Activated CD4-positive, alpha-beta T cell treated with anti-CD3 and anti-CD28 coated beads, Interleukin-2, Interleukin-6, amounts not matched to agents 100 ng/mL and 50 ng/mL, durations not matched to agents 16 hours and 8 hours (primary cell): ENCODE results near the gene ACYP2.
"Not testable (repeated sequence)": the region's sequence is repeated elsewhere in the genome, so short reads cannot be mapped to it uniquely, and the experiment has no call there.

Experiments
- DNase-seq: peaks from one replicate; pipeline ENCODE4 v3.0.0-alpha.2; 2020

ACYP2 gene

GRCh38 chr2:54115284-54116137 is at the start of gene ACYP2:
TSS of gene ACYP2 (plus strand) at chr2:54115615.
- peak; percentile 96 for DNase-seq

GRCh38 chr2:54065891-54066290 is 49.5 kb upstream of the ACYP2 start:
- DNase-seq: no peak

GRCh38 chr2:54067851-54068375 is 47.5 kb upstream of the ACYP2 start:
- no peak for DNase-seq

DNA sequence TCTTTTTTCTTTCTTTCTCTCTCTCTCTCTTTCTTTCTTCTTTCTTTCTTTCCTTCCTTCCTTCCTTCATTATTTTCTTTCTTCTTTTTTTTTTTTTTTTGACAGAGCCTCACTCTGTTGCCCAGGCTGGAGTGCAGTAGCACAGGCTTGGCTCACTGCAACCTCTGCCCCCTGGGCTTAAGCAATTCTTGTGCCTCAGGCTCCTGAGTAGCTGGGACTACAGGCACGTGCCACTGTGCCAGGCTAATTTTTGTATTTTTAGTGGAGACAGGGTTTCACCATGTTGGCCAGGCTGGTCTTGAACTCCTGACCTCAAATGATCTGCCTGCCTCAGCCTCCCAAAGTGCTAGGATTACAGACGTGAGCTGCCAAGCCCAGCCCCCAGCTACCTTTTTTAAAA is 42.9 kb upstream of the ACYP2 start:
- DNase-seq: not testable (repeated sequence)

DNA sequence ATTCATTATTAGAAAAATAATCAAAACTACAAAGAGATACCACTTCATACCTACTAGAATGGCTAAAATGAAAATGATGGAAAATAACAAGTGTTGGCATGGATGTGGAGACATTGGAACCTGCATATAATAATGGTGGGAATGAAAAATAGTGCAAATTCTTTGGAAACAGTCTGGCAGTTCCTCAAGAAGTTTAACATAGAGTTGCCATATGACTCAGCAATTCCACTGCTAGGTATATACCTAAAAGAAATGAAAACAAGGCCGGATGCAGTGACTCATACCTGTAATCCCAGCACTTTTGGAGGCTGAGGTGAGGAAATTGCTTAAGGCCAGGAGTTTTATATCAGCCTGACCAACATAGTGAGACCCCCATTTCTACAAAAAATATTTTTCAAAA is 41.6 kb upstream of the ACYP2 start:
- DNase-seq: peak; percentile 82

DNA sequence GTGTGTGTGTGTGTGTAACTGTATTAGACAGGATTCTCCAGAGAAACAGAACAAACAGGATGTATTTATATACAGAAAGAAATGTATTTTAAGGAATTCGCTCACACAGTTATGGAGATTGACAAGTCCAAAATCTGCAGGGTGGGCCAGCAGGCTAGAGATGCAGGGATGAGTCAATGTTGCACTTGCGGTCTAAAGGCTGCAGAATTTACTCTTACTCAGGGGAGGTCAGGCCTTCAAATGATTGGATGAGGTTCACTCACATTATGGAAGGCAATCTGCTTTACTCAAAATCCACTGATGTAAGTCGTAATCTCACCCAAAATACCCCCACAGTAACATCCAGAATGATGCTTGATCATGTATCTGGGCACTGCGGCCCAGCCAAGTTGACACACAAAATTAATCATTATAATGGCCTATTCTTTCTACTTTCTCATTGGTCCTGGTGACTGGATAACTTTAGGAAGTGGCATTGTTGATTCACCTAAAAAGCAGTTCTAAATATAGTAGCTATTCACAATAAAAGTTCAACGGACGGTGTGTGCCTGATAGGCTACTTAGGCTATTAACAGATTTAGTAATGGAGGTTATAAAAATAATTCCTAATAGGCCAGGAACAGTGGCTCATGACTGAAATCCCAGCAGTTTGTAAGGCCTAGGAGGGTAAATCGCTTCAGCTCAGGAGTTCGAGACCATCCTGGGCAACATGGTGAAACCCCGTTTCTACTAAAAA is 40.6 kb upstream of the ACYP2 start:
- DNase-seq: no peak

GRCh38 chr2:54076586-54076985 is 38.8 kb upstream of the ACYP2 start:
- no peak for DNase-seq

DNA sequence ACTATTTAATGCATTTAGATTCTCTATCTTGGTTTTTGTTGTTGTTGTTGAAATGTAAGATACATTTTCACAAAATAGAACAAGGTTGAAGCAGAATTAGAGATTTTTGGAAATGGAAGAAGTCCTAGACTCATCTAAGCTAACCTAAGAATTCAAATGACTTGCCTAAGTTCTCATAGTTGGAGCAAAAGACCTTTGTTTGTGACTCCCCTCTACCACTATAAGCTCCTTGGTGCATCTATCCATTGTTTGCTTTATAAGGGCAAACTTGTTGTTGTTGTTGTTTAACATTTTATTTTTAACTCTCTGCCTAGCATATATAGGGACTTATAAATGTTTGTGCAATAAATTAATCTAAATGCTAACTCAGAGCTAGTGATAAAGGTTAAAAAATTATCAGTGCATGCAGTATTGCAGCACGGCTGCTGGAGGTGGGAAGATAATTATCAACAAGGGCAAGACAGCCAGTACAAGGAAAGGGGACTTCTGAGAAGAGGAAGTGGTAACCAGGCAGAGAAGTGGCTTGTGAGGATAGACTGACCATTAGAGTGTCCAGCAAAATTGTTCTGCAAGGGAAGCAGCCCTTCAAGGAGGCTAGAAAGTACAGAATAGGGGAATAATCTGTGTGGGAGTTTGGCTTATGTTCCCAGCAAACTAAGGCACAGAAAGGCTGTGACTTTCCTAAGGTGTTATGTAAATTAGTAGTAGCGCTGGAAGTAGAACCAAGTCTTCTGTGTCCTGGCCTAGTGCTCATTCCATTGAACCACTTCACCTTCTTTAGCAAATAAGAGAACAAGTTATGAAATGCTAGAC is 38.1 kb upstream of the ACYP2 start:
- DNase-seq: no peak

- DNase-seq: no peak
Observed at GRCh38 chr2:54079331-54079730, 36.1 kb upstream of the ACYP2 start.

GRCh38 chr2:54081574-54081973 is 33.8 kb upstream of the ACYP2 start:
- DNase-seq: peak; percentile 91

DNA sequence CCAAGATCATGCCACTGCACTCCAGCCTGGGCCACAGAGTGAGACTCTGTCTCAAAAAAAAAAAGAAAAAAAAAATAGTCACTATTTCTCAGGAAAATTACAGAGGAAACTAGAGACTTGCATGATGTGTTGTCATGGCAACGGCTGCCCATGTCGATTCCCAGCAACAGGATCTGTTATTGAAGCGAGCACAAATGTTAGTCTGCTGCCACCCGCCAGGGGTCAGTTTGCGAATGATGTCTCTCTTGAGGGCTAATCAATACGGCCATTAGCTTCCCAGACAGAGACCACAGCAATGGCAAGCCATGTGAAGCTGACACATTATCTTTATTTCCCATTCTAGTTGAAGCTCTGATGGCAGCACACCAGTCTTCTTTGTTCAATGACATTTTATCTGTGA is 32.4 kb upstream of the ACYP2 start:
- no peak for DNase-seq

- DNase-seq: no peak
Observed at GRCh38 chr2:54083445-54083844, 32.0 kb upstream of the ACYP2 start.

DNA sequence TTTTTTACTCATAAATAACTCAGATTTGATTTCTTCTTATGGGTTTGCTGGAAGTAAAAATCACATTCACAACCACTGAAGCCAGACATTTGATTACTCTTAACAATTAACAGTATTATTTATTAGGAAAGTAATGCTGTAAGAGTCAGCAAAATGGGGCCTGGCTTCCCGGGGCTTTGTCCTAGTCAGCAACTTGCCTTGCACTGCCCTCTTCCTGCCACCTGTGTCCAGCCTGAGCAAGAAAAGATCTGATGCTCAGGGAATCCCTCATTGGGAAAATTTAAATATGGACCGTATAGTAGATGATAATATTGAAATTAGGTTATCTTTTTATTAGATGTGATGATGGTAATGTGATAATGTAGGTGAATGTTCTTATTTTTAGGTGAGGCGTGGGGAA is 30.8 kb upstream of the ACYP2 start:
- DNase-seq: no peak

- DNase-seq: no peak
Observed at GRCh38 chr2:54085069-54085468, 30.3 kb upstream of the ACYP2 start.

DNA sequence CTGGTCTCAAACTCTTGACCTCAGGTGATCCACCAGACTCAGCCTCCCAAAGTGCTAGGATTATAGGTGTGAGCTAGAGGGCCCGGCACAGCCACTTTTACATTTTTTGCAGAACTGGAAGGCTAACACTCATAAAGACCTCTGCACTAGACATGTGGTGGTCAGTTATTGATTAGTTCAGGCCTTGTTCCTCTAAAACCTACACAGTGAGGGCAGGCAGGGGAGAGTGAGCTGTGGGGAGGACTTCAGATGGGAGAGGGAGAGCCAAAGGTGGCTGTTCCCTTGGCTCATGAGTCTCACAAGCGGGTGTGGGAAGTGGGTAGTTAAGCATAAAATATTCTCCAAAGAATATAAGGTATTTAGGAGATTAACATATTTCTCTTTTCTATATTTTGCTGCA is 29.3 kb upstream of the ACYP2 start:
- no peak for DNase-seq

- DNase-seq: no peak
Observed at GRCh38 chr2:54088191-54088634, 27.2 kb upstream of the ACYP2 start.

- no peak for DNase-seq
Observed at GRCh38 chr2:54088719-54089118, 26.7 kb upstream of the ACYP2 start.

DNA sequence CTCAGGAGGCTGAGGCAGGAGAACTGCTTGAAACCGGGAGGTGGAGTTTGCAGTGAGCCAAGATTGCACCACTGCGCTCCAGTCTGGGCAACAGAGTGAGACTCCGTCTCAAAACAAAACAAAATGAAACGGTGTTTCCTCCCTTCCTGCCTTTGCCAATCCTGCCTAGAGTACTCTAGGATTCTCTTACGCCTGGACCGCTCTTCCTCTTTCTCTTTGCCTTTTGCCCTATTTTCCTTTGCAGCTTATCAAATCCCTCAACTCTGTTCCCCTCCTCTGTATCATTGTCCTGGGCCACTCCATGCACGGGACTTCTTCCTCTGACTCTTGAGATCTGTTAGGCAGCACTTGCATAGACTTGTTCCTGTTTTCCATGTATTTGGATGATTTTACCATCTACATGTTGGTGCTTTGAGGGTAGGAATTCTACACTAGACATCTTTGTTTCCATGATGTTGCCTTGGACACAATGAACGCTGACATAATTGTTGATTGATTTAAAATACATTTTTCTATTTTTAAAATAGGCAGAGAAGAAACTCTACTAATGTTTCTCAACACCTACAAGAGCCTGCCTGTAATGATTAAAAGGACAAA is 24.8 kb upstream of the ACYP2 start:
- no peak for DNase-seq

GRCh38 chr2:54092940-54093339 is 22.5 kb upstream of the ACYP2 start:
- DNase-seq: no peak

GRCh38 chr2:54095406-54095805 is 20.0 kb upstream of the ACYP2 start:
- not testable (repeated sequence) for DNase-seq

GRCh38 chr2:54096141-54096540 is 19.3 kb upstream of the ACYP2 start:
- not testable (repeated sequence) for DNase-seq

DNA sequence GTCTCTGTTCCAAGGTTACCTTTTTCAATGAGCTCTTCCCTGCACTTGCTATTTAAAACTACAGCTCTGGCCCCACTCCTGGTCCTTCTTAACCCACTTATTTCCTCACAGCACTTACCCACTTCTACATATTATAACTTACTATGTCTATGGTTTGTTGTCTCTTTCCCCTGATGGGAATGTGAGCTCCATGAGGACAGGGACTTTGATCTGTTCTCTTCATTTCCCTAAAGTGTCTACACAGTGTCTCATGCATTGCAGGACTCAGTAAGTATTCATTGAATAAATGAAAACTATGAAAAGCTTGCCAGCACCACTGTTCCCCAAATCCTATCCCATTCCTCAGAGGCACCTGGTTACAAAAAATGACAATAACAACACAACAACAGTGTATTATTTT is 18.3 kb upstream of the ACYP2 start:
- no peak for DNase-seq

DNA sequence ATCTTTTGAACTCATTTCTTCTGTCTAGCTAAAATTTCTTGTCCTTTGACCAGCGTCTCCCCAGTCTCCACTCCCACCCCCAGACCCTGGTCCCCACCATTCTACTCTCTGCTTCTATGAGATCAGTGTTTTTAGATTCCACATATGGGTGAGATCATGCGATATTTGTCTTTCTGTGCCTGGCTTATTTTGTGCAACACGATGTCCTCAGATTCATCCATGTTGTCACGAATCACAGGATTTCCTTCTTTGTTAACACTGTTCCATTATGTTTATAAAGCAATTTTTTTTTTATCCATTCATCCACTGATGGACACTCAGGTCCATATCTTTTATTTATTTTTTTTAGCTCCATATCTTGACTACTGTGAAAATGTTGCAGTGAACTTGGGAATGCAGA is 16.0 kb upstream of the ACYP2 start:
- no peak for DNase-seq
